Measurements from ENCODE around the gene PRKAG2.

- TF ChIP-seq, protein P1, sequence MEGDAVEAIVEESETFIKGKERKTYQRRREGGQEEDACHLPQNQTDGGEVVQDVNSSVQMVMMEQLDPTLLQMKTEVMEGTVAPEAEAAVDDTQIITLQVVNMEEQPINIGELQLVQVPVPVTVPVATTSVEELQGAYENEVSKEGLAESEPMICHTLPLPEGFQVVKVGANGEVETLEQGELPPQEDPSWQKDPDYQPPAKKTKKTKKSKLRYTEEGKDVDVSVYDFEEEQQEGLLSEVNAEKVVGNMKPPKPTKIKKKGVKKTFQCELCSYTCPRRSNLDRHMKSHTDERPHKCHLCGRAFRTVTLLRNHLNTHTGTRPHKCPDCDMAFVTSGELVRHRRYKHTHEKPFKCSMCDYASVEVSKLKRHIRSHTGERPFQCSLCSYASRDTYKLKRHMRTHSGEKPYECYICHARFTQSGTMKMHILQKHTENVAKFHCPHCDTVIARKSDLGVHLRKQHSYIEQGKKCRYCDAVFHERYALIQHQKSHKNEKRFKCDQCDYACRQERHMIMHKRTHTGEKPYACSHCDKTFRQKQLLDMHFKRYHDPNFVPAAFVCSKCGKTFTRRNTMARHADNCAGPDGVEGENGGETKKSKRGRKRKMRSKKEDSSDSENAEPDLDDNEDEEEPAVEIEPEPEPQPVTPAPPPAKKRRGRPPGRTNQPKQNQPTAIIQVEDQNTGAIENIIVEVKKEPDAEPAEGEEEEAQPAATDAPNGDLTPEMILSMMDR (IDR thresholded peaks at IDR 0.05; ENCODE audit: low read depth, low read length): no peak
- TF ChIP-seq POLR2A (IDR thresholded peaks at IDR 0.05; ENCODE audit: extremely low read depth, insufficient read length) (no peak), MYC (IDR thresholded peaks at IDR 0.05; ENCODE audit: low read depth, low read length) (no peak)
- TF ChIP-seq, protein P2, sequence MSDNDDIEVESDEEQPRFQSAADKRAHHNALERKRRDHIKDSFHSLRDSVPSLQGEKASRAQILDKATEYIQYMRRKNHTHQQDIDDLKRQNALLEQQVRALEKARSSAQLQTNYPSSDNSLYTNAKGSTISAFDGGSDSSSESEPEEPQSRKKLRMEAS (IDR thresholded peaks at IDR 0.05; ENCODE audit: low read depth, low read length): no peak
These were observed 203.7 kb downstream of the PRKAG2 start for GRCh38 chr7:151673216-151673615.

Measured in NB4 (cell line).